ENCODE data around the gene TUBA3D. TPM values are rescaled to one million over a fixed set of nuclear protein-coding genes. Genes with fewer than 3 reads are reported as not detected.
"Not testable (repeated sequence)": the region's sequence is repeated elsewhere in the genome, so short reads cannot be mapped to it uniquely, and the experiment has no call there.

TUBA3D gene
- total RNA-seq, 4 donors from 2014 or later: not detected

GRCh38 chr2:131516011-131516410 lies 40.1 kb downstream of the TUBA3D start:
- ATAC-seq (ENCODE audit: low FRiP score) (no peak), DNase-seq (ENCODE audit: low spot score) (no peak)
- TF ChIP-seq CTCF (IDR thresholded peaks at IDR 0.05): no peak

- DNase-seq (ENCODE audit: low spot score): not testable (repeated sequence)
These were observed 40.7 kb downstream of the TUBA3D start for GRCh38 chr2:131516621-131517020.

GRCh38 chr2:131517106-131517831 lies 41.4 kb downstream of the TUBA3D start:
- DNase-seq (ENCODE audit: low spot score) (no peak), ATAC-seq (ENCODE audit: low FRiP score) (no peak)
- TF ChIP-seq CTCF (IDR thresholded peaks at IDR 0.05): no peak

More at GRCh38 chr2:131516621-131517020, 40.7 kb downstream of the TUBA3D start:
- not testable (repeated sequence) for ATAC-seq (ENCODE audit: low FRiP score)

GRCh38 chr2:131517856-131518255 lies 41.9 kb downstream of the TUBA3D start:
- ATAC-seq (ENCODE audit: low FRiP score); DNase-seq (ENCODE audit: low spot score): not testable (repeated sequence)

- not testable (repeated sequence) for DNase-seq (ENCODE audit: low spot score); ATAC-seq (ENCODE audit: low FRiP score)
These were observed 42.6 kb downstream of the TUBA3D start for GRCh38 chr2:131518531-131518930.

- ATAC-seq (ENCODE audit: low FRiP score) (no peak), DNase-seq (ENCODE audit: low spot score) (no peak)
- no peak for TF ChIP-seq CTCF (IDR thresholded peaks at IDR 0.05)
These were observed 43.5 kb downstream of the TUBA3D start for GRCh38 chr2:131519466-131519865.

- DNase-seq (ENCODE audit: low spot score); ATAC-seq (ENCODE audit: low FRiP score): not testable (repeated sequence)
These were observed 44.1 kb downstream of the TUBA3D start for GRCh38 chr2:131519871-131520470.

- DNase-seq (ENCODE audit: low spot score) (no peak), ATAC-seq (ENCODE audit: low FRiP score) (no peak)
- no peak for TF ChIP-seq CTCF (IDR thresholded peaks at IDR 0.05)
These were observed 44.6 kb downstream of the TUBA3D start for GRCh38 chr2:131520526-131520925.

- DNase-seq (ENCODE audit: low spot score); ATAC-seq (ENCODE audit: low FRiP score): not testable (repeated sequence)
These were observed 45.6 kb downstream of the TUBA3D start for GRCh38 chr2:131521524-131521923.
